CD4-positive, alpha-beta T cell treated with Interleukin-17A for 1 hour (primary cell): ENCODE results near the gene CBX5.
A peak's percentile ranks its signal among the peaks of the same experiment; 100 is the strongest.
"Not testable (repeated sequence)": the region's sequence is repeated elsewhere in the genome, so short reads cannot be mapped to it uniquely, and the experiment has no call there.

Experiments
- DNase-seq: peaks from one replicate; pipeline ENCODE4 v3.0.0-alpha.2; 2020

Gene CBX5

DNA sequence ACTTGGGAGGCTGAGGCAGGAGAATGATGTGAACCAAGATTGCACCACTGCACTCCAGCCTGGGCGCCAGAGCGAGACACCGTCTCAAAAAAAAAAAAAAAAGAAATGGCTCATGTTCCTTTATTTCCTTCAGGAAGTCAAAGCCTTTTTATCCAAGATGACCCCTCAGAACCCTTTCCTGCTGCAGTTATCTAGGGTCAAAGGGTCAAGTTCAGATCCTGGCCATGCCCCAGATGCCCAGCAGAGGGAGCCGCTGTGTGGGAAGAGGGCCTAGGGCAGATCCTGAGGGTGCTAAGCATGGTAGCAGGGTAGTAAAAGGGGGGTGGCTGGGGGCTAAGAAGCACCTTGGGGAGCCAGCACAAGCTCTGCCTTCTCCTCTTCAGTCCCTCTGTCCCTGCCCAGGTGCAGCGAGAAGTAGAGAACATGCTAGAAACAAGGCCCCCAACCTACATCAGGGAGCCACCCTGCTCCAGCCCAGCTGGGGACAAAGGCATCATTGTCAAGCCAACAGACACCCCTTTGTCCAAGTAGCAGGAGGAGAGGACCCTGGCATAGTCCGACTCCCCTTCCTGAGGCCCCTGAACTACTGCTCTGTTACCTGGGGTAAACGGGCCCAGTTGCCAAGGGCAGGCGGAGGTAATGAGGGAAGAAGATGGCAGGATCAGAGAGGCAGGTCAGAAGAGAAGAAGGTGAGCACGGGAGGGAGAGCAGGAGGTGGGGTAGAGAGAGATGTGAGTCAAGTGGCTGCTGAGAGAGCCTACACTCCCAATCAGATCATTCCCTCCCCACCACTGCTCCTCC is 14.4 kb upstream of the CBX5 start:
- peak; percentile 65 for DNase-seq

DNA sequence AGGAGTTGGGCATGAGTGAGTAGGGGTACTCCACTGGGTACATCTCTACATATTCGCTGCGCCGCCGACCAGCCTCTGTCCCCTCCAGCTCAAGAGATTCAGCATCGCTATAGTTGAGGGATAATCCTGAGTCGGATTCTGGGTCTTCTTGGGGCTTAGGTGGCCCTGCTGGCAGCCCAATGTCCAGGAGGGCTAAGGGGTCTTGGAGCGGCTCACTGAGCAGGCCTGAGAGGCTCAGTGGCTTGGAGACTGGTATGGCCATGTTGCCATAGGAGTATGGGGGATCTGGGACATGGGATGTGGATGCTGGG is 13.0 kb upstream of the CBX5 start:
- no peak for DNase-seq

DNA sequence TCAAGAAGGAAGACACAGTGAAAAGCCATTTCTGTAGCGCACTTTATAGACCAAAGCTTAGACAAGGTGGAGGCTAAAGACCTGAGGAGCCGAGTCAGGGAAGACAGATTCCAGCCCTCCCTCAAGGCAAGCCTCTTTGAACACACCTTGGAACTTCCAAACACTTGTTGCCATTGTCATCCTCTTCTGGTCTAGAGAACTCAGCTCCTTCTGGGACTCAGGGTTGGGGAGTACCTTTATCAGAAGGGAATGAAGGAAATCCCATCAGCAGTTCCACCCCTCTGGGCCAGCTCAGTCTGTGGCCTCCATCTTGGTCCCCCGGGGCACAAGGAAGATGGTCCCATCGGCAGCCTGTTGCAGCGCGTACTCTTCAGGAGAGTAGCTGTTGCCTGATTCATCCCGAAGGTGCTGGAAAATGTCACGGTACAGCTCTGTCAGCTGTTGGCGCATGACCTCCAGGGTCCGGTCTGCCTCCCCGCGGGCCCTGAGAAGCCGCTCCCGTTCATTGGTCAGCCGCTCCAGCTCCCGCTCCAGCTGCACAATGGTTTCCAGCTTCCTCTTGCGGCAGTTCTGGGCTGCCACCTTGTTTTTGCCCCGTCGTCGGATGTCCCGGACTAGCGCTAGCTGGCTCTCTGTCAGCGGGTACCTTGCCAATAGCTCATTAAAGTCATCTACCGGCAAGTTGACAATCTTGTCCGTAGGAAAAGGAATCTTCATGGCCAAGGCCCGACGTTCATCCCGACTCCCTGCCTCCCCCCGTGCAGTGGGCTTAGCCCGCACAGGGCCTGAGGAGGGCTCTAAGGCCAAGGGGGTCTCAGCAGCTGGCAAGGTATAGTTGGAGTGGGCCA is 12.4 kb upstream of the CBX5 start:
- DNase-seq = no peak

DNA sequence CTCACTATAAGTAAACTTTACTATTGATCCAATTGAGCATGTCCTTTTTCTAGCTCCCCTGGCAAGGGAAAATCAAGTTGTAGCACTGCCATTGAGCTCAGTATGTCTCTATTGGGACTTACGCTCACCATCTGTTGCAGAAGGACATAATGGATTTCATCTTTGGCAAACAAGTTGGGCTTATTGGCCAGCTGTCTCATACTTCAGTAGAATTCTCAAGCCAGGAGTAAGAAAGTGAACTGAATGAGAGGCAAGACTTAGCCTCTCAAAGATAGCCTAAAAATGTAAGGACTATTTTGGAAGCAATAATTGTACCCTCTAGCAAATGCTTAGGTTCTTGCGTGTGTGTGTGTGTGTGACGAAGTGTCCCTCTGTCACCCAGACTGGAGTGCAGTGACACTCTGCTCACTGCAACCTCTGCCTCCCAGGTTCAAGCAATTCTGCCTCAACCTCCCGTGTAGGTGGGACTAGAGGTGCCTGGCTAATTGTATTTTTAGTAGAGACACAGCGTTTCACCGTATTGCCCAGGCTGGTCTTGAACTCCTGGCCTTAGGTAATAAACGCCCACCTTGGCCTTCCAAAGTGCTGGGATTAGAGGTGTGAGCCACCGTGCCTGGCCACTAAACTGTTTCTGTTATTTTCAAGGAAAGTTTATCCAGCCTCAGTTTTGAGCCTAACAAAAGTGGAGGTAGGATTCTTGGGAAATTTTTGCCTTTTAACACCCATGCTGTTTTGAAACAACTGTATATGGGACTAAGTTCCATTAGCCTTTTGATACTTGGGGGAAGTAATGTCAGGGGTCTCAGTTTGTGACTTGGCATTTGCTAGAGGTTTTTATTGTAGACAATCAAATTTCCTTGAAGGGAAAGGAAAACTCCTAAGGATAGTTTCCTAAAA is 7.6 kb upstream of the CBX5 start:
- no peak for DNase-seq

DNA sequence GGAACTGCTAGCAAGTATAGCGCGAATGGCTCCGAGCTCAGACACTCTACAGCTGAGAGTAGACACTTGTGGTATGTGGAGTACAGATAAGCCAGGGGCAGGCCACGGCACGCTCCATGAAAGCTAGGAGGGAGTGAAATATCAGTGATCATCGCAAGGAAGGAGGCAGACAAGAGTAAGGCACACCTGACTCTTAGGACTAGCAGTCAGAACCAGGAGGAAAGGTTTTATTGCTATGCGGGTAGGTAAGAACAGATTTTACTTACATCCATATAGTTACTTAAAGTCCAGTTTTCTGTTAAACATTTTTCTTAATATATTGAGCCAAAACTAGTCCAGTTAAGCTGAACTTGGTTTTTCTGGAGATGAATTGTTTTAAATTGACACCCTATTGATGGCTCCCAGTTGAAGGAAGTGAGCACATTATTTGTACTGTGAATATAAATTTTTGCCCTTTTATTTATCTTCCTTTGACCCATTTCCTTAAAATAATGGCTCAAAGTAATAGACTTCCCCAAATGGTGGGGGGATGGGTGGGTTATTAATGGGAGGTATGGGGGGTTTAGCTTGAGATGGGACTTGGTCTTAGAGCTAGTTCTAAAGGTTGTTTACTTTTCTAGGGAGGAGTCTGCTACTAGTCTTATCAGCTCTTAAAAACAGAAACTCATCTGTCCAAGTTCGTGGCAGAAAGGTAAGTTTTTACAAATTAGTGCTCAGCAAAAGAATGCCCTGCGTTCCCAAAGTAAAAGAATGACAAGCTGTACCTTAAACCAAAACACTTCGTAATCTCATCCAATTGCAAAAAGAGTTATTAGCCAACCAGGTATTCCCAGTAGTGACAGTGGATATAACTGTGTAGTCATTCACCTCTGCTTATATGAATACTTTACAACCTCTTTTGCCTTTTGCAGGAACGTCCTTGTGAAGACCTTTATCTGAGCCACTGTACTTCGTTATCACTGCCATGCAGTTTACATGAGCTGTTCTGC is 6.4 kb upstream of the CBX5 start:
- DNase-seq = no peak

DNA sequence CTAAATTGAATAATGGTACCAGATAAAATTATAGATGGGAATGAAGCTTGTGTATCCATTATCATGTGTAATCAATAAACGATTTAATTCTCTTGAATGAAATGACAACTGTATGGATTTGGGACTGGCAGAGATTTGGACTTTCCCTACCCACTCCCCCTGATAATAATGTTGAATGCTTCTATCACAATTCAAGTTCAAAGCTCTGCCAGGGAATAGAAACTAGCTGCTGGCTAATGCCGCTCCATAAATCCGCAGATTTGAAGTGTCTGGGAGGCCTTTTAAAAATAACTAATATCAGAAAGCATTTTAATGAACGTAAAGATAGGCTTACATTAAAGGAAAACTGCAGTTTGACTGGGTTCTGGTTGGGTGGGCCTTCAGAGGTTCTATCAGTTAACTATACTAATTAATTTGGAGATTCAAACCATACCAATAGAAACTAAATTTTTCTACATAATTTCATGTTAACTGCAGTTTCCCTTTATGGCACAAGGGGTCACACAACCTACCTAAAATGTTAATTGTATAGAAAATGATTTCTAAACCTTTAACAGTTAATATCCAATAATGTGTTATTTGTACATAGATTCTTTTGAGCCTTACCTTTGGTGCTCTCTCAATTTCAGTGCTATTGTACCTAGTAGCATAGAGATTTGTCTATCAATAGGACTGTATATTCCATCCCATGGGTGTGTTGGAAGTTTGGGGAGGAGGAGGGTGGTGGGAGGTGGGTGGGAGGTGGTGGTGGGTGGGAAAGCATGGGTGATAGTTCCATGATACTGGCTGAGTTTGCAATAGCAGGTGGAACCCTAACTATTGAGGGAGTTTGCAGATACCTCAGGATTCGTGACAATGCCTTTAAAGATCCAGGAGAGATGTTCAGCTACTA is 5.5 kb upstream of the CBX5 start:
- DNase-seq = no peak

DNA sequence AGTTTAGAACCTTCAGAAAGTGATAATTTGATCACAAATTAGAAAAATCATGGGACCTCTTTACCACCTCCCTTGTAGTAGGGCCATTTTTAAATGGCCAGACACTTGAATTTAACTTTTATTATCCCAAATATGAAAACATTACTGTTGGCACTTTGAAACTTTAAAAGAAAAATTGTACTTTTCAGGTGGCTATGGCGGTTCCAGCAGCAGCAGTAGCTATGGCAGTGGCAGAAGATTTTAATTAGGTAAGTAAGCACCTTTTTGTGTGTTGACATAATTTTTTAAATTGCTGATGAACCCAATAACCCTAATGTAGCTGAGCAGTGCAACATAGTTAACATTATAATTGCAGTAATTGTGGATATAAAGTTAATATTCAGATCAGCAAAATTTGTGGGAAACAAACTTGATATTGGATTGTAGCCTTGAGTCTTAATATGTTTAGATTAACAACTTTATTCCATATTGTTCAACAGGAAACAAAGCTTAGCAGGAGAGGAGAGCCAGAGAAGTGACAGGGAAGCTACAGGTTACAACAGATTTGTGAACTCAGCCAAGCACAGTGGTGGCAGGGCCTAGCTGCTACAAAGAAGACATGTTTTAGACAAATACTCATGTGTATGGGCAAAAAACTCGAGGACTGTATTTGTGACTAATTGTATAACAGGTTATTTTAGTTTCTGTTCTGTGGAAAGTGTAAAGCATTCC is 4.3 kb upstream of the CBX5 start:
- DNase-seq = not testable (repeated sequence)

DNA sequence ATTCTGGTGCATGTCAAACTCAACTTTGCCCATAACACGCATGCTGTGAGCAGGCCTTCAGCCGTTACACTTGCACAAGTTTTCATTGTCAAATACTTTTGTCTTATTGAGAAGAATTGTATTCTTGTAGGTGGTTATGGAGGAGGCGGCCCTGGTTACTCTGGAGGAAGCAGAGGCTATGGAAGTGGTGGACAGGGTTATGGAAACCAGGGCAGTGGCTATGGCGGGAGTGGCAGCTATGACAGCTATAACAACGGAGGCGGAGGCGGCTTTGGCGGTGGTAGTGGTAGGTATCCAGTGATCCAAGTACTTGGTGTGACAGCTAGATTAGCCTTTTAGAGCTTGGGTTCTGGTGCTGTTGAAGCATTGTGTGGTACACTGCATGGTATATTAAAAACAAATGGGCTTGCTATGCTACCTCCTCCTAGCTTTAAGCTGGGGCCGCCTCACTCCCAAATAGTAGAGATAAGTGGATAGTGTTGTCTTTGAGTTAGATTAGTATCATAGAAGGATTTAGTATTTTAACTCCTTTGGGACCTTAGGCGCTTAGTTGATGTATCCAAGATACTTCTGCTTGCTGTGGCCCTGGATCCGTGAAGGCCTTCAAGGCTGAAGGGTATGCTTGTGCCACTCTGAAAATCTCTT is 3.1 kb upstream of the CBX5 start:
- no peak for DNase-seq

DNA sequence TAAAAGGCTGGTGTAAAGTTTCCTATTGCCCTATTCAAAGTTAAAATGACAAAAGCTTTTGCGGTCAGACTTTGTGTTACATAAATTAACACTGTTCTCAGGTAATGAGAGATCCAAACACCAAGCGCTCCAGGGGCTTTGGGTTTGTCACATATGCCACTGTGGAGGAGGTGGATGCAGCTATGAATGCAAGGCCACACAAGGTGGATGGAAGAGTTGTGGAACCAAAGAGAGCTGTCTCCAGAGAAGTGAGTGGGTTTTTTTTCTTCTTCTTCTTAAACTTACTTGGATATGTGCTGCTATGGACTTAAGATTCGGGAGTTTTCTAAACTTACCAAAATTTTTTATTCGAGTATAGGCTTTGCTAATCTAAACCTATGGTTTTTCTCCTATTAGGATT is 1.8 kb upstream of the CBX5 start:
- not testable (repeated sequence) for DNase-seq

DNA sequence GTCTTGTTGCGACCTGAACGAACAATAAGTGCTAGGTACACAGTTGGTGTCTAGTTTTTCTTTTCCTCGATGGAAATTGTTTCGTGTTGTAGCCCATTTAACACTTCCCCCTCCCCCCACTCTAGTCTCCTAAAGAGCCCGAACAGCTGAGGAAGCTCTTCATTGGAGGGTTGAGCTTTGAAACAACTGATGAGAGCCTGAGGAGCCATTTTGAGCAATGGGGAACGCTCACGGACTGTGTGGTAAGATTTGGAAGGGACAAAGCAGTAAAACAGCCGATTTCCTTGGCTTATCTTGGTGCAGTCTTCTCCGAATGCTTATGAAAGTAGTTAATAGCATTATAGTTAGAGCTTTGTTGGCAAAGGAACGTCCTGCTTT is 1.3 kb upstream of the CBX5 start:
- DNase-seq = not testable (repeated sequence)

DNA sequence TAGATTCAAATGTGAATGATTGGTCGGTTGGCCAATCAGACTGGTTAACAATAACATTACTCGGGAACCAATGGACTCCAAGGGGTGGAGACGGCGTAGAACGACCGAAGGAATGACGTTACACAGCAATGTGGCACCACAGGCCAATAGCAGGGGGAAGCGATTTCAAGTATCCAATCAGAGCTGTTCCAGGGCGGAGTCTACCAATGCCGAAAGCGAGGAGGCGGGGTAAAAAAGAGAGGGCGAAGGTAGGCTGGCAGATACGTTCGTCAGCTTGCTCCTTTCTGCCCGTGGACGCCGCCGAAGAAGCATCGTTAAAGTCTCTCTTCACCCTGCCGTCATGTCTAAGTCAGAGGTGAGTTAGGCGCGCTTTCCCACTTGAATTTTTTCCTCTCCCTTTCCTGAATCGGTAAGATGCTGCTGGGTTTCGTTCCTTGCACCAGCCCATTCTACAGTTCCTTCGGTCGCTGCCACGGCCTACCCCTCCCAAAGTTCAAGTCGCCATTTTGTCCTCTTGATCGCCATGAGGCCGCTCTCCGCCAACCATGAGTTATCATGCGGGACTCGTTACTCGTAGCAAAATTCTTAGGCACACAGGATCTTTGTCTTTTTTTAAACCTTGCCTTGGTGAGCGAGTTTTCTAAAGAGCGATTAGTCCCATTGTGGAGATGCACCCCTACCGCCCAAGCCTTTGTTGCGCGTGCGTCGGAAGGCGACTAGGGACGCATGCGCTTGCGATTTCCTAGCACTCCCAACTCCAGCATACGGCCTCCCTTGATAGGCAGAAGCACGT is 742 bp upstream of the CBX5 start, which contains the start of gene HNRNPA1:
Gene HNRNPA1, plus strand, starts transcription at position 259 of the 793 bp plus-strand sequence. Its CDS starts 82 bp downstream, at position 341.
- DNase-seq = peak; percentile 100

DNA sequence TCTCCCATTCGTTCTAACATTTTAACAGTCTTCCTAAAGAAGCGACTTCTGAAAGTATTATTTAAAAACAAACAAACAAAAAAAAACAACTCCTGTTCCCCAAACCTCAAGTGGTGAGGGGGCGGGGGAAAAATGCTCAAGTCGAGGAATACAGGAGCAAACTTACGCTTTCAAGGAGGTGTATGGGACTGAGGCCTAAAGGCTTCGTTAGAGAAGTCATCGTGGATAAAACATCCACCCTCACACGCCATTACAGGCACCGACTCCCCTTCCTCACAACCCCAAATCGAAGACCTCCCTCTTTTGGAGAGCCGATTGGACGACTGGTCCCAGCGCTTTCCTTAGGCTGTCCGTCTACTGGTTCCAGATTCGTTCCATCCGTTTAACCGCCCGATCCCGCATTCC is 693 bp downstream of the CBX5 start:
- no peak for DNase-seq

DNA sequence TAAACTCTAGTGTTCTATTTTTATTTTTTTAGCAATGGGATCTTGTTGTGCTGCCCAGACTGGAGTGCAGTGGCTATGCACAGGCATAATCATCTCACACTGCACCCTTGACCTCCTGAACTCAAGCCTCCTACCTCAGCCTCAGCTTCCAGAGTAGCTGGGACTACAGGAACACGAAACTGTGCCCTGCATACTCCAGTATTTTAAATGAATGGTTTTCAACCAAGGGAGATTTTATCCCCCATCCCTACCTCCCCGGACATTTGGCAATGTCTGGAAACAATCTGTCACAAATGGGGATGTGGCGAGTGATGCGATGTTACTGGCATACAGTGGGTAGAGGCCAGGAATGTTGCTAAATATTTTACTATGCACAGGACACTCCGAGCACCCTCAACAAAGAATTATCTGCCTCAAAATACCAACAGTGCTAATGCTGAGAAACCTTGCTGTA is 2.1 kb downstream of the CBX5 start:
- DNase-seq = no peak

DNA sequence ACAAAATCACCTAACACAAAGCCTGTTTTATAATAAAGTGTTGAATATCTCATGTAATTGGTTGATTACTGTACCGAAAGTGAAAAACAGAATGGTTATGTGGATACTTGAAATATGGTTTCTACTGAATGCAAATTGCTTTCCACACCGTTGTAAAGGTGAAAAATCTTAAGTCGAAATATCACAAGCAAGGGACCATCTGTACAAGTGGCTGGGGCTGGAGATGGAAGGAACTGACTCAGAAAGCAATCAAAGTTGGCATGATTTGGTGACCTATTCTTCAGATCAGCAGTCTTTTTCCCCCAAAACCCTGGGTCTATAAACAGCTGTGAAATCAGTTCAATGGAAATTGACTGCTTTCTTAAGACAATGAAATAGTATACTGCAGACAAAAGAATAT is 3.6 kb downstream of the CBX5 start:
- no peak for DNase-seq

DNA sequence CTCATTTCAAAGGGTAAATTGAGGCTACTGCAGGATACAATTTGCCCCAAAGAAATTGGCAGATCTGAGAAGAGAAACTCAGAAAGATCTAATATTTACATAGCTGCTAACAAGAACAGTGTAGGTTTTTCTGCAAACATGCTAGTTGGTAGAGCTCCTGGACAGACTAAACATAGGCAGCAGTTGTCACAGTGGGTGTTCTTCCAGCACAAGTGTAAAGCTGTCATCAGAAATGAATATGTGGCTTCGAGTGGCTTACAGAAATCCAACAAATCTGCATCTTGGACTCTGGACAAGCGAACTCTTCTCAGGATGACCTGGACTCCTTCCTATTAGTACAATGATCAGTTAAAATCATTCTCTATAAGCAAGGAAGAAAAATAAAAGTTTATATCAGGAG is 5.9 kb downstream of the CBX5 start:
- no peak for DNase-seq

DNA sequence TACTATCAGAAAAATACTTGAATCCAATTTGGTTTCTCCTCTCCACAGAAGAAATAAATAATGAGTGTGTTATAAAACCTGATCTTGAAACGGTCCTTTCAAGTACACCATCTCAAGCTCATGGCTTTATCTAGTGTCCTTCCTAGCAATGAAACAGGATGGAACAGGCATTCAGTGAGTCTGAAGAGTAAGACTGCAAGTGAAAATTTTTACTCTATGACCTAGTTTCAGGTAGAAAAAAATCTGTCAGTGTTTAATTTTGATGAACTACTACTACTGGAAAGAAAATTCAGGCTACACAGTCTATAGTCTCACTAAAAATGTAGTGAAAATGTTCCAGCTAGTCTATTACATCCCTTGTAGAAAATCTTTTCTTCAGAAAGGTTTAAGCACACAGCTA is 7.7 kb downstream of the CBX5 start:
- DNase-seq = no peak

DNA sequence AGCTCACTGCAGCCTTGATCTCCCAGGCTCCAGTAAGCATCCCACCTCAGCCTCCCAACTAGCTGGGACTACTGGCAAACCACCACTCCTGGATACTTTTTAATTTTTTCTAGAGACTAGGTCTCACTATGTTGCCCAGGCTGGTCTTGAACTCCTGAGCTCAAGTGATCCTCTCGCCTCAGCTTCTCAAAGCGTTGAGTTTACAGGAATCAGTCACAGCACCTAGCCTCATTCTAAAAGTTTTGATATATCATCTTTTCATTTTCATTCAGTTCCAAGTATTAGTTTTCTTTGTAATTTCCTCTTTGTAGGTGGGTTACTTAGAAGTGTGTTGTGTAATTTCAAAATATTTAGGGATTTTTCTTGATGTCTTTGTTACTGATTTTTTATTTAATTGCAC is 9.6 kb downstream of the CBX5 start:
- DNase-seq = no peak

DNA sequence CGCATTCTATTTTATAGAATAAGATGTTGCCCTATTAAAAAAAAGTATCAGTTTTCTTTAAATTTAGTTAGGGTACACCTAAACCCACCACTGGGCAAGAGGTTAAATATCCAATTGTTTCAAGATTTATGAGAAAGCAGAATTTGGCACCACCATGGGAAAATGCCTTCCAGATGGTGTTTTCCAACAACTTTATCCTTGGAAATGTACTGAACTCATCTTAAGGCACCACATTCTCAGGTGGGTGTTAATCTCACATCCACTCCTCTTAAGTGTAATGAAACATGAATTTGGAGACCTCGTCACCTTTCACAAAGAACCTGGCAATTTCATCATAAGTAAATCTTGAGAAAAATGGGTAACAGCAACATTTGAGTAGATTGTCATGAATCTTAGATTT is 13.1 kb downstream of the CBX5 start:
- DNase-seq = no peak

DNA sequence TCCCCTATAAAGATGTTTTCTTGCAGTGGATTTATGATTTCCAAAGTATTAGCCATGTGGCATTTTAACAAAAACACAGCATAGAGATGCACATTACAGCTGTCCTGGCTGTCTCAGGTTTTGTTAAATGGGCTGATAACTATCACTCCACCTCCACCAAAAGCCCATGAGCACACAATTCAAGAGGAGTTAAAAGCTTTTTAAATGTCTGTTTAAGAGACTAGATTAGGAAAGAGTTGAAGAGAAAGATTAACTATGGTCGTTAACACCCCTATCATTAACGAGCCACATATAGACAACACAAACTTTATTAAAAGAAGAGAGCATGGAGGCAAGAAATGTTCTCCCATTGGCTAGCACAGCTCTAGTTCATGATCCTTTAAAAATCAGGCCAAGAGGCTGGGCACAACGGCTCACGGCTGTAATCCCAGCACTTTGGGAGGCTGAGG is 14.5 kb downstream of the CBX5 start:
- no peak for DNase-seq
